Measurements from ENCODE around the gene DUSP15.

DNA sequence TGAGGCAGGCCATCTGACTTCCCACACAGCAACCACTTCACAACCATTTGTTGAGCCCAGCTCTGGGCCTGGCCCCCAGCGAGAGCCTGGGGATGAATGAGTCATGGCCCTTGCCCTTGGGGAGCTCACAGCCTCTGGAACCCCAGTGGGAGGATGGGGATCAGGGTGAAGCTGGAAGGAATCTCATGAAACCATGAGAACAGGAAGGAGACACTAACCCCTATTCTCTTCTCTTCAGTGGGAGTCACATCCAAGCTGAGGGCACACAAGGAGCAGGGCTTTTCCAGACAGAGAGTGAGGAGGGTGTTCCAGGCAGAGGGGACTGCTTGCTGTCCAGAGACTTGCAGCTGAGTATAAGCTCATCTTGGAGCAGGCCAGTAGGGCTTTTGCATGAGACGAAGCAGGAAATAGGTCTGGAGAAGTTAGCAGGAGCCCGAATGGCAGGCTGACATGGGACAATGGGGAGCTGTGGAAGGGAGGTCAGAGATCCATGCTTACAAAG is 32.4 kb downstream of the DUSP15 start:
- TF ChIP-seq SAP30 (IDR thresholded peaks at IDR 0.05; ENCODE audit: borderline replicate concordance, insufficient read depth, low read depth, low read length, poor library complexity, severe bottlenecking): no peak
- TF ChIP-seq CEBPB (tag; IDR thresholded peaks at IDR 0.05): no peak
- no peak for TF ChIP-seq ESRRA (IDR thresholded peaks at IDR 0.05; ENCODE audit: borderline replicate concordance, low read depth)
- TF ChIP-seq, protein P1, sequence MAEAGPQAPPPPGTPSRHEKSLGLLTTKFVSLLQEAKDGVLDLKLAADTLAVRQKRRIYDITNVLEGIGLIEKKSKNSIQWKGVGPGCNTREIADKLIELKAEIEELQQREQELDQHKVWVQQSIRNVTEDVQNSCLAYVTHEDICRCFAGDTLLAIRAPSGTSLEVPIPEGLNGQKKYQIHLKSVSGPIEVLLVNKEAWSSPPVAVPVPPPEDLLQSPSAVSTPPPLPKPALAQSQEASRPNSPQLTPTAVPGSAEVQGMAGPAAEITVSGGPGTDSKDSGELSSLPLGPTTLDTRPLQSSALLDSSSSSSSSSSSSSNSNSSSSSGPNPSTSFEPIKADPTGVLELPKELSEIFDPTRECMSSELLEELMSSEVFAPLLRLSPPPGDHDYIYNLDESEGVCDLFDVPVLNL (CRISPR knock-in tag; IDR thresholded peaks at IDR 0.05; ENCODE audit: low read depth): no peak
- TF ChIP-seq GTF2F1 (IDR thresholded peaks at IDR 0.05; ENCODE audit: low read depth, low read length): no peak
- TF ChIP-seq POLR2AphosphoS5 (IDR thresholded peaks at IDR 0.05; ENCODE audit: control insufficient read depth, insufficient read depth, low read depth, low read length): no peak
- TF ChIP-seq POLR2A (conservative IDR thresholded peaks at IDR 0.05): no peak
